Lower leg skin (tissue), 4 donors: ENCODE data around the gene PCP4L1. TPM values are rescaled to one million over a fixed set of nuclear protein-coding genes. Genes with fewer than 3 reads are reported as not detected.

ENCODE experiments used
- DNase-seq, 2 donors: peaks; one replicate each; pipeline ENCODE4 v3.0.0-alpha.2; 2019; ENCODE audit warnings: low spot score in 2 of 2
- H3K4me3 ChIP-seq: fragments of 200-600 bp; sonication (generic); 2 replicates; pipeline ENCODE4 v1.5.1; 2017; ENCODE audit warnings: mild to moderate bottlenecking, low read depth; ENCODE audit not compliant: poor library complexity, severe bottlenecking
- CTCF ChIP-seq, 3 donors: fragments of 450-650 bp; IDR thresholded peaks; one replicate each; pipeline ENCODE4 v1.5.1; 2016; ENCODE audit warnings: antibody characterized with exemption in 3 of 3, mild to moderate bottlenecking in 3 of 3, moderate library complexity in 2 of 3
- POLR2A ChIP-seq, 2 donors: fragments of 450-650 bp; IDR thresholded peaks; one replicate each; pipeline ENCODE4 v1.6.1; 2016 to 2017; ENCODE audit warnings: antibody characterized with exemption in 2 of 2, mild to moderate bottlenecking in 1 of 2, moderate library complexity in 1 of 2
- WGBS, 2 donors: methylation state at CpG; one replicate each; pipeline ENCODE4 v1.1.5; 2018; 5-methylcytosine and 5-hydroxymethylcytosine counted together
- intact Hi-C: fragments of 100-400 bp; cut with DNase I; formaldehyde crosslinking; loops from one replicate; pipeline ENCODE4 v1.15.0; 2023; ENCODE audit warnings: low total_unique reads
- total RNA-seq, 4 donors: library from RNA; depleted of rRNA; stranded (reverse); fragments of >200 nt; gene quantifications; one replicate each; pipeline ENCODE4 v1.1.0, GENCODE V29; 2016

The PCP4L1 gene
- total RNA-seq, 4 donors from 2014 or later: 0.80 to 9.1 (median 4.6) TPM

- WGBS, 2 donors: 55 to 70% methylated on average over 1 of the region's 1 CpG
- TF ChIP-seq POLR2A (IDR thresholded peaks at IDR 0.05) (no peak), CTCF (IDR thresholded peaks at IDR 0.05) (no peak)
- intact Hi-C loops: no loop called here
- no peak overlapping the region for H3K4me3 ChIP-seq
- DNase-seq: no peak
Measured at GRCh38 chr1:161259765-161260164, 1.2 kb downstream of the PCP4L1 start.

- TF ChIP-seq POLR2A (IDR thresholded peaks at IDR 0.05) (no peak), CTCF (IDR thresholded peaks at IDR 0.05) (no peak)
- DNase-seq: peak in 1 of 2 donors; percentile 12
- H3K4me3 ChIP-seq: no peak overlapping the region
- WGBS, 2 donors: 33 to 39% methylated on average over 9 of the region's 9 CpGs
- intact Hi-C loops: no loop called here
Measured at GRCh38 chr1:161260376-161261260, 2.1 kb downstream of the PCP4L1 start.

GRCh38 chr1:161261261-161262235 is 3.0 kb downstream of the PCP4L1 start:
- peak in 1 of 2 donors; percentile 31 for DNase-seq
- intact Hi-C loops: no loop called here
- no peak overlapping the region for H3K4me3 ChIP-seq
- WGBS, 2 donors: 58% methylated on average over 12 of the region's 12 CpGs
- TF ChIP-seq CTCF (IDR thresholded peaks at IDR 0.05) (no peak), POLR2A (IDR thresholded peaks at IDR 0.05) (no peak)

GRCh38 chr1:161265305-161265704 is 6.8 kb downstream of the PCP4L1 start:
- WGBS, 2 donors: 80 to 81% methylated on average over 5 of the region's 5 CpGs
- intact Hi-C loops: no loop called here
- DNase-seq: peak in 1 of 2 donors; percentile 28
- H3K4me3 ChIP-seq: no peak overlapping the region
- TF ChIP-seq POLR2A (IDR thresholded peaks at IDR 0.05) (no peak), CTCF (IDR thresholded peaks at IDR 0.05) (no peak)

- intact Hi-C loops: no loop called here
- 69 to 72% methylated on average over 3 of the region's 3 CpGs for WGBS, 2 donors
Measured at GRCh38 chr1:161266202-161266601, 7.7 kb downstream of the PCP4L1 start.

More at GRCh38 chr1:161266202-161266601, 7.7 kb downstream of the PCP4L1 start:
- TF ChIP-seq POLR2A (IDR thresholded peaks at IDR 0.05): no peak
- no peak for TF ChIP-seq CTCF (IDR thresholded peaks at IDR 0.05)
- no peak overlapping the region for H3K4me3 ChIP-seq
- no peak for DNase-seq
